H9 (cell line): ENCODE data around the gene RND1. TPM values are rescaled to one million over a fixed set of nuclear protein-coding genes. Genes with fewer than 3 reads are reported as not detected.

Experiments
- DNase-seq: peaks from one replicate; pipeline ENCODE4 v3.0.0-alpha.2; 2017
- H2AFZ ChIP-seq: one replicate; pipeline ENCODE4 v1.6.1; 2013; ENCODE audit warnings: mild to moderate bottlenecking, low read length, control low read depth, moderate library complexity
- H2AK5ac ChIP-seq: 2 replicates; pipeline ENCODE4 v1.6.1; 2013; ENCODE audit warnings: low read length, control low read depth, mixed read lengths; ENCODE audit not compliant: insufficient read length
- H2BK120ac ChIP-seq: one replicate; pipeline ENCODE4 v1.6.1; 2013; ENCODE audit warnings: low read depth, mild to moderate bottlenecking, low read length, control low read depth, inconsistent platforms; ENCODE audit not compliant: poor library complexity, severe bottlenecking
- H2BK12ac ChIP-seq: 2 replicates; pipeline ENCODE4 v1.6.1; 2013; ENCODE audit warnings: low read length, control low read depth, mixed read lengths, low read depth; ENCODE audit not compliant: insufficient read length
- H2BK15ac ChIP-seq: 2 replicates; pipeline ENCODE4 v1.6.1; 2013; ENCODE audit warnings: low read depth, low read length, control low read depth
- H2BK20ac ChIP-seq: one replicate; pipeline ENCODE4 v1.6.1; 2013; ENCODE audit warnings: low read depth, mild to moderate bottlenecking, low read length, control low read depth, inconsistent platforms; ENCODE audit not compliant: poor library complexity, severe bottlenecking
- H2BK5ac ChIP-seq: 2 replicates; pipeline ENCODE4 v1.6.1; 2013; ENCODE audit warnings: low read length, control low read depth, mixed read lengths; ENCODE audit not compliant: insufficient read length
- H3K14ac ChIP-seq: 2 replicates; pipeline ENCODE4 v1.6.1; 2013; ENCODE audit warnings: low read length, control low read depth; ENCODE audit not compliant: insufficient read depth
- H3K18ac ChIP-seq: 2 replicates; pipeline ENCODE4 v1.6.1; 2013; ENCODE audit warnings: low read depth, mild to moderate bottlenecking, mixed read lengths, low read length, control low read depth; ENCODE audit not compliant: insufficient read length
- H3K23ac ChIP-seq: 2 replicates; pipeline ENCODE4 v1.6.1; 2013; ENCODE audit warnings: low read length, control low read depth, mixed read lengths, low read depth; ENCODE audit not compliant: insufficient read length
- H3K23me2 ChIP-seq: 2 replicates; pipeline ENCODE4 v1.6.1; 2013; ENCODE audit warnings: low read depth, mild to moderate bottlenecking, mixed read lengths, low read length, control low read depth; ENCODE audit not compliant: insufficient read length, poor library complexity, severe bottlenecking
- H3K27ac ChIP-seq: 2 replicates; pipeline ENCODE4 v1.5.1; 2013; ENCODE audit warnings: low read length, control low read depth, mixed read lengths, low read depth; ENCODE audit not compliant: insufficient read length
- H3K27me3 ChIP-seq: 2 replicates; pipeline ENCODE4 v1.6.1; 2013; ENCODE audit warnings: low read length, control low read depth, inconsistent platforms; ENCODE audit not compliant: insufficient read depth
- H3K4ac ChIP-seq: 2 replicates; pipeline ENCODE4 v1.6.1; 2013; ENCODE audit warnings: low read depth, mild to moderate bottlenecking, control low read depth, inconsistent platforms, low read length, moderate library complexity
- H3K4me1 ChIP-seq: 2 replicates; pipeline ENCODE4 v1.6.1; 2013; ENCODE audit warnings: low read length, control low read depth, inconsistent platforms; ENCODE audit not compliant: insufficient read depth
- H3K4me2 ChIP-seq: 2 replicates; pipeline ENCODE4 v1.6.1; 2013; ENCODE audit warnings: low read length, control low read depth, mixed read lengths; ENCODE audit not compliant: insufficient read length, insufficient read depth
- H3K56ac ChIP-seq: 2 replicates; pipeline ENCODE4 v1.6.1; 2013; ENCODE audit warnings: low read depth, mild to moderate bottlenecking, mixed read lengths, low read length, control low read depth; ENCODE audit not compliant: insufficient read length
- H3K79me1 ChIP-seq: 2 replicates; pipeline ENCODE4 v1.6.1; 2013; ENCODE audit warnings: low read depth, mild to moderate bottlenecking, moderate library complexity, low read length, control low read depth, inconsistent platforms; ENCODE audit not compliant: insufficient read depth, poor library complexity, severe bottlenecking
- H3K79me2 ChIP-seq: 2 replicates; pipeline ENCODE4 v1.6.1; 2013; ENCODE audit warnings: low read length, control low read depth, inconsistent platforms; ENCODE audit not compliant: insufficient read depth
- H3K9ac ChIP-seq: 2 replicates; pipeline ENCODE4 v1.6.1; 2013; ENCODE audit warnings: low read length, control low read depth, mixed read lengths; ENCODE audit not compliant: insufficient read length; ENCODE audit errors: extremely low read depth
- H3K9me3 ChIP-seq: one replicate; pipeline ENCODE4 v1.6.1; 2013; ENCODE audit warnings: low read depth, low read length, inconsistent platforms; ENCODE audit not compliant: control insufficient read depth
- H3T11ph ChIP-seq: one replicate; pipeline ENCODE4 v1.6.1; 2013; ENCODE audit warnings: mild to moderate bottlenecking, low read length, control low read depth, inconsistent platforms
- H4K20me1 ChIP-seq: one replicate; pipeline ENCODE4 v1.6.1; 2013; ENCODE audit not compliant: control insufficient read depth, insufficient read length, insufficient read depth
- H4K5ac ChIP-seq: 2 replicates; pipeline ENCODE4 v1.6.1; 2013; ENCODE audit warnings: low read depth, mild to moderate bottlenecking, mixed read lengths, low read length, control low read depth; ENCODE audit not compliant: insufficient read length
- H4K8ac ChIP-seq: replicated peaks from 2 replicates; pipeline ENCODE4 v1.6.1; 2013; ENCODE audit warnings: low read length, control low read depth, mixed read lengths, low read depth; ENCODE audit not compliant: insufficient read length
- H4K91ac ChIP-seq: 2 replicates; pipeline ENCODE4 v1.6.1; 2013; ENCODE audit warnings: low read depth, mild to moderate bottlenecking, moderate library complexity, mixed read lengths, low read length, control low read depth; ENCODE audit not compliant: insufficient read length
- H3K27ac Mint-ChIP-seq, 3 experiments: 2 replicates in 2 of 3; 3 replicates in 1 of 3; pipeline ENCODE4 v1.8.0; 2020 to 2021; ENCODE audit warnings: mixed read lengths in 3 of 3, mild to moderate bottlenecking in 1 of 3, moderate library complexity in 1 of 3
- H3K27me3 Mint-ChIP-seq: 2 replicates; pipeline ENCODE4 v1.8.0; 2021; ENCODE audit warnings: low read depth, mild to moderate bottlenecking, moderate library complexity, mixed read lengths
- H3K36me3 Mint-ChIP-seq, 3 experiments: 2 replicates in 2 of 3; 3 replicates in 1 of 3; pipeline ENCODE4 v1.8.0; 2020 to 2021; ENCODE audit warnings: low read depth in 3 of 3, mixed read lengths in 3 of 3; ENCODE audit not compliant: insufficient read depth in 1 of 3
- H3K4me1 Mint-ChIP-seq, 2 experiments: 2 replicates each; pipeline ENCODE4 v1.8.0; 2020; ENCODE audit warnings: mixed read lengths in 2 of 2
- H3K4me3 Mint-ChIP-seq, 2 experiments: 2 replicates in 1 of 2; 3 replicates in 1 of 2; pipeline ENCODE4 v1.8.0; 2020 to 2021; ENCODE audit warnings: mild to moderate bottlenecking in 2 of 2, mixed read lengths in 2 of 2, moderate library complexity in 1 of 2
- H3K9me3 Mint-ChIP-seq, 2 experiments: 2 replicates in 1 of 2; 3 replicates in 1 of 2; pipeline ENCODE4 v1.8.0; 2020; ENCODE audit warnings: mild to moderate bottlenecking in 2 of 2, mixed read lengths in 2 of 2, moderate library complexity in 1 of 2
- CTCF ChIP-seq: fragments of 200-600 bp; sonication (generic); conservative IDR thresholded peaks from 3 replicates; pipeline ENCODE4 v1.8.0; 2021; ENCODE audit warnings: antibody characterized with exemption, mild to moderate bottlenecking
- WGBS: extraction: QIAGEN DNeasy Blood & Tissue Kit; methylation state at CpG from one replicate; pipeline ENCODE4 v1.1.7; 2013; ENCODE audit warnings: missing lambda C conversion rate, low lambda C conversion rate, mixed read lengths; ENCODE audit not compliant: insufficient read length; ENCODE audit errors: extremely low coverage; 5-methylcytosine and 5-hydroxymethylcytosine counted together
- total RNA-seq: library from RNA; stranded (reverse); gene quantifications from 2 replicates; pipeline ENCODE4 v1.2.1, GENCODE V29; 2021

The RND1 gene
- total RNA-seq, 1 experiment from 2014 or later, result 9.7 TPM

GRCh38 chr12:48838048-48838447 lies 27.6 kb downstream of the RND1 start:
- no peak overlapping the region for H3K14ac ChIP-seq
- Mint-ChIP-seq H3K36me3 (peaks cover 53 to 84% (median 83%) of the 10 kb centered on the region in 3 experiments; a peak in 6 of 7 replicates), H3K9me3 (no peaks in the 10 kb centered on the region), H3K27ac (no peak overlapping the region), H3K4me1 (no peaks in the 10 kb centered on the region), H3K4me3 (no peak overlapping the region), H3K27me3 (no peaks in the 10 kb centered on the region)
- H3K79me1 ChIP-seq, result no peaks in the 10 kb centered on the region
- WGBS, result no CpG with 5 or more reads among the region's 4 CpGs
- no peaks in the 10 kb centered on the region for H3K9me3 ChIP-seq
- no peak overlapping the region for H3K9ac ChIP-seq
- H3K18ac ChIP-seq, result no peak overlapping the region
- TF ChIP-seq CTCF, result no peak
- H2BK20ac ChIP-seq, result no peak overlapping the region
- H3T11ph ChIP-seq, result no peak overlapping the region
- no peak overlapping the region for H4K91ac ChIP-seq
- no peak overlapping the region for H2AFZ ChIP-seq
- DNase-seq, result no peak
- no peak overlapping the region for H2BK5ac ChIP-seq
- no peaks in the 10 kb centered on the region for H4K20me1 ChIP-seq
- no peak overlapping the region for H4K5ac ChIP-seq
- no peaks in the 10 kb centered on the region for H3K27me3 ChIP-seq
- no peak overlapping the region for H3K23ac ChIP-seq
- no peaks in the 10 kb centered on the region for H3K79me2 ChIP-seq
- no peak overlapping the region for H2BK15ac ChIP-seq
- H4K8ac ChIP-seq, result no peak overlapping the region
- H2BK120ac ChIP-seq, result no peak overlapping the region
- H3K4me1 ChIP-seq, result no peaks in the 10 kb centered on the region
- H3K27ac ChIP-seq, result no peak overlapping the region
- no peak overlapping the region for H2BK12ac ChIP-seq
- H3K4me2 ChIP-seq, result no peak overlapping the region
- H2AK5ac ChIP-seq, result no peak overlapping the region
- H3K56ac ChIP-seq, result no peak overlapping the region
- H3K4ac ChIP-seq, result no peak overlapping the region
- H3K23me2 ChIP-seq, result no peaks in the 10 kb centered on the region
